SK-N-SH treated with all-trans-retinoic acid at 6 μM for 48 hours (cell line): ENCODE data around the gene MRPS18A.

Experiments
- ARNTL ChIP-seq: fragments of 450-650 bp; formaldehyde crosslinking; IDR thresholded peaks from 2 replicates; pipeline ENCODE4 v1.5.0; 2020; ENCODE audit warnings: low read depth, mild to moderate bottlenecking, moderate library complexity, borderline replicate concordance
- CSDC2 ChIP-seq: fragments of 250-450 bp; sonication (Bioruptor Pico); IDR thresholded peaks from 2 replicates; pipeline ENCODE4 v1.5.0; 2020; ENCODE audit warnings: mild to moderate bottlenecking, moderate library complexity
- ESRRG ChIP-seq: fragments of 250-450 bp; sonication (Bioruptor Pico); IDR thresholded peaks from 2 replicates; pipeline ENCODE4 v1.6.1; 2021; ENCODE audit warnings: mild to moderate bottlenecking
- RARB ChIP-seq: fragments of 250-450 bp; sonication (Bioruptor Pico); IDR thresholded peaks from 2 replicates; pipeline ENCODE4 v1.8.0; 2021; ENCODE audit warnings: mild to moderate bottlenecking, moderate library complexity
- TCF4 ChIP-seq: fragments of 250-450 bp; sonication (Bioruptor Pico); IDR thresholded peaks from 2 replicates; pipeline ENCODE4 v1.8.0; 2021; ENCODE audit warnings: mild to moderate bottlenecking, moderate library complexity, borderline replicate concordance
- TOX ChIP-seq: fragments of 250-450 bp; sonication (Bioruptor Pico); IDR thresholded peaks from 2 replicates; pipeline ENCODE4 v1.8.0; 2021; ENCODE audit warnings: mild to moderate bottlenecking, moderate library complexity, borderline replicate concordance
- ZFP3 ChIP-seq: fragments of 250-450 bp; sonication (Bioruptor Pico); IDR thresholded peaks from 2 replicates; pipeline ENCODE4 v1.5.0; 2020; ENCODE audit warnings: mild to moderate bottlenecking, moderate library complexity
- ZNF8 ChIP-seq: fragments of 450-650 bp; formaldehyde crosslinking; IDR thresholded peaks from 2 replicates; pipeline ENCODE4 v1.5.0; 2020; ENCODE audit warnings: mild to moderate bottlenecking, moderate library complexity
- TF ChIP-seq, protein P1 (sequence below): fragments of 250-450 bp; sonication (Bioruptor Pico); IDR thresholded peaks from 2 replicates; pipeline ENCODE4 v1.8.0; 2021; ENCODE audit warnings: low read depth, mild to moderate bottlenecking, moderate library complexity, borderline replicate concordance
- TF ChIP-seq, protein P2 (sequence below): fragments of 250-450 bp; sonication (Bioruptor Pico); IDR thresholded peaks from 2 replicates; pipeline ENCODE4 v1.8.0; 2020; ENCODE audit warnings: mild to moderate bottlenecking, moderate library complexity, borderline replicate concordance

DNA sequence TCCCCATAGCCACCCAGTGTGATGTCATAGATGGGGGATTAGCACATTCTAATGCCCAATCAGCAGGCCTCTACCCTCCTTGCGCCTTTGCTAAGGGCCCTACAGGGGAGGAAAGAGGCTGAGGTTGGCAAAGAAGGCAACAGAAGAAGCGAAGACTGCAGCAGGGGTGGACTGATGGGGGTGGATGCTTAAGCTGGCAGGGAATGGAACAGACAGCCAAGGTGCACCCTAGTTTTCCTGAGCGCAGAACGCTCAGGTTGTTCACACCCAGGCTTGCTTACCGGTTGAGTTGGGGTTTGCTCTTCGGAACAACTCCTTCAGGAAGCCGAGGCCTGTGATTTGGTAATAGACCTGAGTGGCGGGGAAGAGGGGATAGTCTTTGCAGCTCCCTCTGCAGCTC lies 12.7 kb downstream of the MRPS18A start:
- no peak for TF ChIP-seq ZNF8 (CRISPR knock-in tag)
- TF ChIP-seq RARB: no peak
- TF ChIP-seq TCF4 (CRISPR knock-in tag): no peak
- TF ChIP-seq ZFP3 (CRISPR knock-in tag): no peak
- no peak for TF ChIP-seq TOX (CRISPR knock-in tag)
- TF ChIP-seq, protein P1, sequence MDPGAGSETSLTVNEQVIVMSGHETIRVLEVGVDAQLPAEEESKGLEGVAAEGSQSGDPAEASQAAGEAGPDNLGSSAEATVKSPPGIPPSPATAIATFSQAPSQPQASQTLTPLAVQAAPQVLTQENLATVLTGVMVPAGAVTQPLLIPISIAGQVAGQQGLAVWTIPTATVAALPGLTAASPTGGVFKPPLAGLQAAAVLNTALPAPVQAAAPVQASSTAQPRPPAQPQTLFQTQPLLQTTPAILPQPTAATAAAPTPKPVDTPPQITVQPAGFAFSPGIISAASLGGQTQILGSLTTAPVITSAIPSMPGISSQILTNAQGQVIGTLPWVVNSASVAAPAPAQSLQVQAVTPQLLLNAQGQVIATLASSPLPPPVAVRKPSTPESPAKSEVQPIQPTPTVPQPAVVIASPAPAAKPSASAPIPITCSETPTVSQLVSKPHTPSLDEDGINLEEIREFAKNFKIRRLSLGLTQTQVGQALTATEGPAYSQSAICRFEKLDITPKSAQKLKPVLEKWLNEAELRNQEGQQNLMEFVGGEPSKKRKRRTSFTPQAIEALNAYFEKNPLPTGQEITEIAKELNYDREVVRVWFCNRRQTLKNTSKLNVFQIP (CRISPR knock-in tag): no peak
- no peak for TF ChIP-seq CSDC2 (CRISPR knock-in tag)
- TF ChIP-seq, protein P2, sequence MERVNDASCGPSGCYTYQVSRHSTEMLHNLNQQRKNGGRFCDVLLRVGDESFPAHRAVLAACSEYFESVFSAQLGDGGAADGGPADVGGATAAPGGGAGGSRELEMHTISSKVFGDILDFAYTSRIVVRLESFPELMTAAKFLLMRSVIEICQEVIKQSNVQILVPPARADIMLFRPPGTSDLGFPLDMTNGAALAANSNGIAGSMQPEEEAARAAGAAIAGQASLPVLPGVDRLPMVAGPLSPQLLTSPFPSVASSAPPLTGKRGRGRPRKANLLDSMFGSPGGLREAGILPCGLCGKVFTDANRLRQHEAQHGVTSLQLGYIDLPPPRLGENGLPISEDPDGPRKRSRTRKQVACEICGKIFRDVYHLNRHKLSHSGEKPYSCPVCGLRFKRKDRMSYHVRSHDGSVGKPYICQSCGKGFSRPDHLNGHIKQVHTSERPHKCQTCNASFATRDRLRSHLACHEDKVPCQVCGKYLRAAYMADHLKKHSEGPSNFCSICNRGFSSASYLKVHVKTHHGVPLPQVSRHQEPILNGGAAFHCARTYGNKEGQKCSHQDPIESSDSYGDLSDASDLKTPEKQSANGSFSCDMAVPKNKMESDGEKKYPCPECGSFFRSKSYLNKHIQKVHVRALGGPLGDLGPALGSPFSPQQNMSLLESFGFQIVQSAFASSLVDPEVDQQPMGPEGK: no peak
- no peak for TF ChIP-seq ESRRG (CRISPR knock-in tag)
- TF ChIP-seq ARNTL: no peak
